Breast epithelium (tissue), 4 donors: Measurements from ENCODE around the gene ADORA3. TPM values are rescaled to one million over a fixed set of nuclear protein-coding genes. Genes with fewer than 3 reads are reported as not detected.

ENCODE experiments used
- DNase-seq, 2 donors: peaks; one replicate each; pipeline ENCODE4 v3.0.0-alpha.2; 2019; ENCODE audit warnings: low spot score in 2 of 2
- H3K27ac ChIP-seq, 2 donors: fragments of 200-600 bp; sonication (generic) in 1 of 2; one replicate each; pipeline ENCODE4 v1.5.1; 2016 to 2019; ENCODE audit warnings: mild to moderate bottlenecking in 1 of 2
- H3K27me3 ChIP-seq, 2 donors: fragments of 200-600 bp; sonication (generic) in 1 of 2; one replicate each; pipeline versions ENCODE4 v1.5.1 to v1.6.0; 2017 to 2019; ENCODE audit warnings: control low read depth in 1 of 2, mild to moderate bottlenecking in 1 of 2
- H3K36me3 ChIP-seq: fragments of 200-600 bp; one replicate; pipeline ENCODE4 v1.5.1; 2019
- H3K4me1 ChIP-seq, 2 donors: fragments of 200-600 bp; sonication (generic); one replicate each; pipeline ENCODE4 v1.5.1; 2016 to 2019; ENCODE audit warnings: control low read depth in 1 of 2
- H3K4me3 ChIP-seq, 3 donors: fragments of 200-600 bp; sonication (generic); 1 replicate in 2 of 3; 2 replicates in 1 of 3; pipeline ENCODE4 v1.5.1; 2016 to 2019; ENCODE audit warnings: mild to moderate bottlenecking in 3 of 3, moderate library complexity in 2 of 3
- H3K9me3 ChIP-seq, 2 donors: fragments of 200-600 bp; sonication (generic) in 1 of 2; one replicate each; pipeline ENCODE4 v1.5.1; 2016 to 2019; ENCODE audit warnings: control low read depth in 1 of 2
- CTCF ChIP-seq, 3 donors: fragments of 450-650 bp; IDR thresholded peaks; one replicate each; pipeline ENCODE4 v1.5.1; 2016 to 2017; ENCODE audit warnings: antibody characterized with exemption in 3 of 3, mild to moderate bottlenecking in 3 of 3, moderate library complexity in 3 of 3
- POLR2A ChIP-seq: fragments of 450-650 bp; IDR thresholded peaks from one replicate; pipeline ENCODE4 v1.6.1; 2016; ENCODE audit warnings: antibody characterized with exemption, mild to moderate bottlenecking, moderate library complexity
- POLR2AphosphoS5 ChIP-seq, 3 donors: sonication (generic); formaldehyde crosslinking; IDR thresholded peaks; one replicate each; pipeline ENCODE4 v1.6.1; 2017; ENCODE audit warnings: antibody characterized with exemption in 3 of 3
- intact Hi-C: fragments of 100-400 bp; cut with DNase I; formaldehyde crosslinking; loops from one replicate; pipeline ENCODE4 v1.15.1; 2023; ENCODE audit warnings: low total_unique reads
- total RNA-seq, 3 donors: library from RNA; depleted of rRNA; stranded (reverse); fragments of >200 nt; gene quantifications; one replicate each; pipeline ENCODE4 v1.1.0, GENCODE V29; 2016

Gene ADORA3
- total RNA-seq, 3 donors from 2014 or later, result 9.5 to 13.8 (median 13.2) TPM

- no peak for DNase-seq
- peak overlapping the region in 1 of 2 donors; percentile 22 for H3K27ac ChIP-seq
- intact Hi-C loops, result no loop called here
Observed at GRCh38 chr1:111474106-111474505, 29.3 kb downstream of the ADORA3 start.

GRCh38 chr1:111471538-111471937 is 31.9 kb downstream of the ADORA3 start:
- intact Hi-C loops, result no loop called here
- Histone ChIP-seq H3K27ac (no peak overlapping the region), H3K4me1 (no peaks in the 10 kb centered on the region), H3K27me3 (no peaks in the 10 kb centered on the region), H3K9me3 (no peaks in the 10 kb centered on the region), H3K4me3 (no peak overlapping the region), H3K36me3 (peaks cover 5% of the 10 kb centered on the region)
- TF ChIP-seq POLR2A, result no peak
- TF ChIP-seq CTCF (IDR thresholded peaks at IDR 0.05), result no peak
- TF ChIP-seq POLR2AphosphoS5 (IDR thresholded peaks at IDR 0.05), result no peak
- no peak for DNase-seq

More at GRCh38 chr1:111474106-111474505, 29.3 kb downstream of the ADORA3 start:
- Histone ChIP-seq H3K36me3 (no peaks in the 10 kb centered on the region), H3K27me3 (no peaks in the 10 kb centered on the region), H3K4me3 (peak overlapping the region; percentile 6 to 24 (median 20)), H3K9me3 (no peaks in the 10 kb centered on the region), H3K4me1 (no peaks in the 10 kb centered on the region)
- TF ChIP-seq CTCF (IDR thresholded peaks at IDR 0.05) (no peak), POLR2AphosphoS5 (IDR thresholded peaks at IDR 0.05) (no peak), POLR2A (no peak)

- peaks cover 5% of the 10 kb centered on the region for H3K36me3 ChIP-seq
- peak in 1 of 2 donors; percentile 44 for DNase-seq
- peak overlapping the region in 1 of 2 donors; percentile 36 for H3K27ac ChIP-seq
Observed at GRCh38 chr1:111471012-111471411, 32.4 kb downstream of the ADORA3 start.

DNA sequence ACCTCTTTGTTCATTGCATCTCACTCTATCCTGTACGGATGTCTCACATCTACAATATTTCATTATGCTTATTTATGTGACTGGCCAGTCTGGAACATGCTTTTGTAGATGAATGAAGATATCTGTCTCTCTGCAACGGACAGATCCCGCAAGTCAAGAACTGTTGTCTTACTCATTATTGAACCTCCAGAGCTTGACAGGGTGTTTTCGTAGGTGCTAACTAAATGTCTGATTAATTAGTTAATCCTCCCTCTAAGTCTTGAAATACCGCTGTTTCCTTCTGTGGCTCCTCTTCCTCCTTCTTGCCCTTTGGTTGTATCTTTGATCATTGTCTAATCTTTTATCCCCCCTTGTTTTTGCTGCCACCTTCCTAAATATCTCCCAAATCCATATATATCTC is 32.8 kb downstream of the ADORA3 start:
- Histone ChIP-seq H3K4me3 (no peak overlapping the region), H3K9me3 (no peaks in the 10 kb centered on the region), H3K27ac (peak overlapping the region in 1 of 2 donors; percentile 36), H3K4me1 (no peaks in the 10 kb centered on the region), H3K27me3 (no peaks in the 10 kb centered on the region), H3K36me3 (peaks cover 5% of the 10 kb centered on the region)
- intact Hi-C loops, result no loop called here
- TF ChIP-seq CTCF (IDR thresholded peaks at IDR 0.05) (no peak), POLR2AphosphoS5 (IDR thresholded peaks at IDR 0.05) (no peak), POLR2A (no peak)
- DNase-seq, result no peak

More at GRCh38 chr1:111471012-111471411, 32.4 kb downstream of the ADORA3 start:
- Histone ChIP-seq H3K4me1 (no peaks in the 10 kb centered on the region), H3K27me3 (no peaks in the 10 kb centered on the region), H3K4me3 (no peak overlapping the region), H3K9me3 (no peaks in the 10 kb centered on the region)
- intact Hi-C loops, result no loop called here
- TF ChIP-seq POLR2A (no peak), CTCF (IDR thresholded peaks at IDR 0.05) (no peak), POLR2AphosphoS5 (IDR thresholded peaks at IDR 0.05) (no peak)

DNA sequence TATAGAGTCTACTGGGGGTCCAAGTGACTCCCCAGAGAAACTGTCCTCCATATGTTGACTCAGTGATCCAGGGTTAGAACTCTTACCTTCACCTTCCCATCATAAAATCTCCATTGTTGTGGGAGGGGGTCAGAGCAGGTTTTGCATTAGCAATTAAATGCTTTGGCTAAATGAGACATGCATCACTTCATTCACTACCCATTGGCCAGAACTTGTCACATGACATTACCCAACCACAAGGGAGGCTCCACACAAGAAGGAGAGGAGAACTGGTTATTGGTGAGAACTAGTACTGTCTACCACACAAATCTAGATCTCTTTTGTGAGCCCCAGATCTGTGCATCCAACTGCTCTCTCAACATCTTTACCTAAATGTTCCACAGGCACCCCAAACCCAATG is 33.9 kb downstream of the ADORA3 start:
- no peak overlapping the region for H3K27ac ChIP-seq
- no peaks in the 10 kb centered on the region for H3K27me3 ChIP-seq
- H3K4me3 ChIP-seq, result no peak overlapping the region
- no peaks in the 10 kb centered on the region for H3K4me1 ChIP-seq
- peaks cover 5% of the 10 kb centered on the region for H3K36me3 ChIP-seq
- TF ChIP-seq POLR2A (no peak), CTCF (IDR thresholded peaks at IDR 0.05) (no peak), POLR2AphosphoS5 (IDR thresholded peaks at IDR 0.05) (no peak)
- no peak for DNase-seq
- no peaks in the 10 kb centered on the region for H3K9me3 ChIP-seq
- intact Hi-C loops, result no loop called here
